Parathyroid adenoma (tissue), 2 donors: Measurements from ENCODE around the gene PIP4K2A.

Experiments used
- H2AFZ ChIP-seq: fragments of 300-600 bp; sonication (generic); one replicate; pipeline ENCODE4 v1.7.0; 2017; ENCODE audit warnings: antibody characterized with exemption, mild to moderate bottlenecking
- H3K27ac ChIP-seq: fragments of 300-600 bp; sonication (generic); one replicate; pipeline ENCODE4 v1.7.0; 2017
- H3K27me3 ChIP-seq: fragments of 300-600 bp; sonication (generic); one replicate; pipeline ENCODE4 v1.7.0; 2017; ENCODE audit warnings: low read length; ENCODE audit not compliant: control insufficient read depth, insufficient read depth
- H3K36me3 ChIP-seq: fragments of 300-600 bp; sonication (generic); one replicate; pipeline ENCODE4 v1.7.0; 2017; ENCODE audit warnings: low read length; ENCODE audit not compliant: control insufficient read depth, insufficient read depth
- H3K4me1 ChIP-seq: fragments of 300-600 bp; sonication (generic); one replicate; pipeline ENCODE4 v1.7.0; 2017; ENCODE audit warnings: control low read depth
- H3K4me2 ChIP-seq: fragments of 300-600 bp; sonication (generic); one replicate; pipeline ENCODE4 v1.7.0; 2017; ENCODE audit warnings: low read length
- H3K4me3 ChIP-seq: fragments of 300-600 bp; sonication (generic); one replicate; pipeline ENCODE4 v1.7.0; 2017; ENCODE audit warnings: low read depth, low read length
- H3K79me2 ChIP-seq: fragments of 300-600 bp; sonication (generic); one replicate; pipeline ENCODE4 v1.7.0; 2017; ENCODE audit warnings: control low read depth
- H3K9ac ChIP-seq: fragments of 300-600 bp; sonication (generic); one replicate; pipeline ENCODE4 v1.7.0; 2017; ENCODE audit warnings: mild to moderate bottlenecking
- H3K9me3 ChIP-seq: fragments of 300-600 bp; sonication (generic); one replicate; pipeline ENCODE4 v1.7.0; 2017; ENCODE audit warnings: low read length; ENCODE audit not compliant: control insufficient read depth
- TF ChIP-seq, protein P1 (sequence below): fragments of 300-600 bp; sonication (generic); IDR thresholded peaks from one replicate; pipeline ENCODE4 v1.7.0; 2017; ENCODE audit warnings: antibody characterized with exemption, mild to moderate bottlenecking
- donor health status: primary hyperparathyroidism.

PIP4K2A gene

DNA sequence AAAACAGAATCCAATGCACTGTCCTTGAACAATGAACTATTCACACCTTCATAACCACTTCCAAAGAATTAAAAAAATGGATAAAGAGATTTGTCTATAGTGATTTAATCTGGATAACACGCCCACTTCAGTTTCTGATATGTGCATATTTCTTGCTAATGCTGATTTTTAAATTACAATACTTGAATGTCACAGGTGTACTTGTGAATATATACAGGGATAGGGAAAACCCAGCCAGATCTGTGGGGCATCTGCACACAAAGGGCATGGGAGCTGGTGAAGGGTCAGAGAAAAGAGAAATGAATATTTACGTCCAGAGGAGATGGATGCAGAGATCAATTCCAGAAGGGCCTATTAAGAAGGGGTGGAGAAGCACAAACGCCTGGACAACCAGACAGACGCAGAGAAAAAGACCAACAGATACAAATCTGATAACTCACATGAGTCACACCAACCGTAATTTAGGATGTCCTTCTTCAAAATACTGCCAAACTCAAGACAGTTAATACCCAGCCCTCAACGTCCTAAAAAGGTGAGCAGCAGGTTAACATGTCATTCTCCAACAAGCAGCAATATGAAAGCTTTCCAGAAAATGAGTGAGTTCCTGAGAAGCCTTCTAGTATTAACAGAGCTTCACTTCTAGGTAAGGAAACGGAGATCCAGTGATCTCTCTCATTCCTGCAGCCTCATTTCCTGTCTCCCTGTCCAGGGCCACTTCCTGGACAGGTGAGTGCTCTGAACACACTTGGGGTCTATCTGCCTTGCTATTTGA lies 41.9 kb downstream of the PIP4K2A start:
- H3K4me1 ChIP-seq = no peaks in the 10 kb centered on the region
- H3K4me3 ChIP-seq = no peak overlapping the region
- TF ChIP-seq, protein P1, sequence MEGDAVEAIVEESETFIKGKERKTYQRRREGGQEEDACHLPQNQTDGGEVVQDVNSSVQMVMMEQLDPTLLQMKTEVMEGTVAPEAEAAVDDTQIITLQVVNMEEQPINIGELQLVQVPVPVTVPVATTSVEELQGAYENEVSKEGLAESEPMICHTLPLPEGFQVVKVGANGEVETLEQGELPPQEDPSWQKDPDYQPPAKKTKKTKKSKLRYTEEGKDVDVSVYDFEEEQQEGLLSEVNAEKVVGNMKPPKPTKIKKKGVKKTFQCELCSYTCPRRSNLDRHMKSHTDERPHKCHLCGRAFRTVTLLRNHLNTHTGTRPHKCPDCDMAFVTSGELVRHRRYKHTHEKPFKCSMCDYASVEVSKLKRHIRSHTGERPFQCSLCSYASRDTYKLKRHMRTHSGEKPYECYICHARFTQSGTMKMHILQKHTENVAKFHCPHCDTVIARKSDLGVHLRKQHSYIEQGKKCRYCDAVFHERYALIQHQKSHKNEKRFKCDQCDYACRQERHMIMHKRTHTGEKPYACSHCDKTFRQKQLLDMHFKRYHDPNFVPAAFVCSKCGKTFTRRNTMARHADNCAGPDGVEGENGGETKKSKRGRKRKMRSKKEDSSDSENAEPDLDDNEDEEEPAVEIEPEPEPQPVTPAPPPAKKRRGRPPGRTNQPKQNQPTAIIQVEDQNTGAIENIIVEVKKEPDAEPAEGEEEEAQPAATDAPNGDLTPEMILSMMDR = no peak
- no peak overlapping the region for H3K9ac ChIP-seq
- no peaks in the 10 kb centered on the region for H3K27me3 ChIP-seq
- no peak overlapping the region for H2AFZ ChIP-seq
- no peaks in the 10 kb centered on the region for H3K9me3 ChIP-seq
- no peak overlapping the region for H3K27ac ChIP-seq
- H3K36me3 ChIP-seq = no peaks in the 10 kb centered on the region
- peaks cover 3% of the 10 kb centered on the region for H3K79me2 ChIP-seq
- H3K4me2 ChIP-seq = no peak overlapping the region

DNA sequence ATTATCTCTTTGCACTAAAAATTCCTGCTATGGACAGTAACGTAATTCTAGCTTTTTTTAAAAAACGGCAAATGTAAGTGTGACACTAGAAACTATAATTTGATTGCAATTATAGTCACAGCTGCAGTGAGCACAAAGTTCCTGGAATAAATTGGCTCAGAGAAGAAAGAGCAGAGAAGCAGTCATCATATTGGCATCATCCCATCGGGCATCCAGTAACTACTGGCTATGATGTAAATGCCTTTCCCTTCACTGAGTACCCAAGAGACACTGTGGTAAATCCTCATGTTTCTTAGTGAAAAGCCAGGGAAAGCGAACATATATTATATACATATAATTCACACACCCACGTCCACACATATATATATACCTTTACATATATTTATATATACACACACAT lies 43.6 kb downstream of the PIP4K2A start:
- Histone ChIP-seq H3K4me2 (no peak overlapping the region), H3K9ac (no peak overlapping the region), H3K4me3 (no peak overlapping the region), H3K9me3 (no peaks in the 10 kb centered on the region), H3K27me3 (no peaks in the 10 kb centered on the region), H3K79me2 (peaks cover 3% of the 10 kb centered on the region), H2AFZ (no peak overlapping the region), H3K27ac (no peak overlapping the region), H3K4me1 (no peaks in the 10 kb centered on the region), H3K36me3 (no peaks in the 10 kb centered on the region)
- TF ChIP-seq, protein P1 = no peak

DNA sequence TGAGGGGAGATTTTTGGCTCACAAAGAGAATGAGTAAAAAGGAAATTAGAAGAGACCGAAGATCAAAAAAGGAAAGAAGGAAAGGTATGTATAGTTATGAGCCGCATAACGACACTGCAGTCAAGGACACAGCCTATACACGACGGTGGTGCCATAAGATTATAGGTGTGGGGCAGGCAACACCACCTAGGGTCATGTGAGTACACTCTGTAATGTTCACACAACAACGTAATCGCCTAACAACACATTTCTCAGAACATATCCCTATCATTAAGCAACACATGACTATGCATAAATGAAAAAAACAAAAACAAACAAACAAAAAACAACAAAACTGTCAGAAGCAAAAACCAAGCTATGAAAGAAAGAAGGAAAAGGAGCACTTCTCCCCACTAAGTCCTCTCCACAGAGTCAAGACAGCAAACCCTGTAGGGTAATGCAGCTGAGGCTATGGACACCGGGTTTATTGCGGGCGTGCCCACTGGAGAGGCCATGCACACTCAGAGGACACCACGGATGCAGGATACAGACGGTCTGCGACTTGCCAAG lies 45.1 kb downstream of the PIP4K2A start:
- no peaks in the 10 kb centered on the region for H3K27me3 ChIP-seq
- H3K4me3 ChIP-seq = no peak overlapping the region
- no peak overlapping the region for H3K9ac ChIP-seq
- H3K36me3 ChIP-seq = no peaks in the 10 kb centered on the region
- peaks cover 3% of the 10 kb centered on the region for H3K79me2 ChIP-seq
- H3K9me3 ChIP-seq = no peaks in the 10 kb centered on the region
- H3K27ac ChIP-seq = no peak overlapping the region
- TF ChIP-seq, protein P1 = no peak
- no peak overlapping the region for H3K4me2 ChIP-seq
- no peaks in the 10 kb centered on the region for H3K4me1 ChIP-seq
- no peak overlapping the region for H2AFZ ChIP-seq

GRCh38 chr10:22667093-22667480 lies 47.3 kb downstream of the PIP4K2A start:
- H3K79me2 ChIP-seq = peaks cover 3% of the 10 kb centered on the region
- no peaks in the 10 kb centered on the region for H3K4me1 ChIP-seq
- no peak overlapping the region for H2AFZ ChIP-seq
- no peaks in the 10 kb centered on the region for H3K9me3 ChIP-seq
- H3K27me3 ChIP-seq = no peaks in the 10 kb centered on the region
- no peak overlapping the region for H3K4me3 ChIP-seq
- TF ChIP-seq, protein P1 = no peak
- H3K36me3 ChIP-seq = no peaks in the 10 kb centered on the region
- no peak overlapping the region for H3K4me2 ChIP-seq
- H3K27ac ChIP-seq = no peak overlapping the region
- no peak overlapping the region for H3K9ac ChIP-seq
